ENCODE results near the gene FAM98A. TPM values are rescaled to one million over a fixed set of nuclear protein-coding genes. Genes with fewer than 3 reads are reported as not detected.

Gene FAM98A
- total RNA-seq, 6 experiments from 2014 or later = 19.8 to 118 (median 28.0) TPM

- H3K4me3 ChIP-seq = no peak overlapping the region
- intact Hi-C loops (cut with DNase I) = no loop called here
- no peak for ATAC-seq
Measured at GRCh38 chr2:33597026-33597425, 2.1 kb downstream of the FAM98A start.

DNA sequence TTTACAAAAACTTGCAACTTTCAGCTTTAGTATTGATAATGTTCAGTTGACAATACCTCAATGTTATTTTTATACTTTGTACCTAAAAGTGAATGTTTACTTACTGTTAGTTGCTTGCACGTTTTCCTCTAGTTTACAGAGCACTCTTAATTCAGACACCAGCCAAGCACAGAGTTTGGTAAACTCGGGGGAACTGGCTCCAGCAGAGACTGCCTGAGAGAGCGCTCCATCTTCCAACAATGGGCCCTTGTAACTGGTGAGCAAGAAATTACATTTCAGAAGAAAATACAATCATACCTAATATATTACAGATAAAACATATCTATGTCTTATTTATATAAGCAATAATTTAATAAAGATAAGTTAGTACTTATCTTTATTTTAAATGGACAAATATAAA lies 3.7 kb downstream of the FAM98A start:
- TF ChIP-seq POLR2A (IDR thresholded peaks at IDR 0.05) (no peak), CTCF (IDR thresholded peaks at IDR 0.05) (no peak)
- 42% methylated on average over 3 of the region's 3 CpGs for WGBS (ENCODE audit: insufficient coverage, low coverage, low lambda C conversion rate, missing lambda C conversion rate)
- peaks cover 0 to 11% (median 5%) of the 10 kb centered on the region in 4 donors for H3K4me1 ChIP-seq
- peaks cover 0 to 4% (median 0%) of the 10 kb centered on the region in 4 donors for H3K9me3 ChIP-seq
- no peak overlapping the region for H3K27ac ChIP-seq
- H3K36me3 ChIP-seq = peaks cover 0 to 17% (median 5%) of the 10 kb centered on the region in 4 donors
- ATAC-seq (no peak), DNase-seq (no peak)
- H3K27me3 ChIP-seq = no peaks in the 10 kb centered on the region
- intact Hi-C loops (cut with DNase I) = no loop called here
- H3K4me3 ChIP-seq = no peak overlapping the region

More at GRCh38 chr2:33597026-33597425, 2.1 kb downstream of the FAM98A start:
- H3K27me3 ChIP-seq = no peaks in the 10 kb centered on the region
- DNase-seq = no peak
- WGBS (ENCODE audit: insufficient coverage, low coverage, low lambda C conversion rate, missing lambda C conversion rate) = 74% methylated on average over 3 of the region's 3 CpGs
- H3K4me1 ChIP-seq = peaks cover 0 to 11% (median 5%) of the 10 kb centered on the region in 4 donors
- TF ChIP-seq CTCF (IDR thresholded peaks at IDR 0.05) (no peak), POLR2A (IDR thresholded peaks at IDR 0.05) (no peak)
- no peaks in the 10 kb centered on the region for H3K9me3 ChIP-seq
- no peak overlapping the region for H3K27ac ChIP-seq
- peaks cover 0 to 7% (median under 1%) of the 10 kb centered on the region in 4 donors for H3K36me3 ChIP-seq

- peaks cover 0 to 39% (median 16%) of the 10 kb centered on the region in 4 donors for H3K36me3 ChIP-seq
- intact Hi-C loops (cut with DNase I) = loop anchor here (10.0 kb wide), 1 partner anchor 175 kb away; no protein-coding TSS in a partner anchor
- no peak overlapping the region for H3K27ac ChIP-seq
- H3K27me3 ChIP-seq = no peaks in the 10 kb centered on the region
- TF ChIP-seq CTCF (IDR thresholded peaks at IDR 0.05) (no peak), POLR2A (IDR thresholded peaks at IDR 0.05) (no peak)
- ATAC-seq (no peak), DNase-seq (no peak)
- H3K4me1 ChIP-seq = no peaks in the 10 kb centered on the region
- WGBS (ENCODE audit: insufficient coverage, low coverage, low lambda C conversion rate, missing lambda C conversion rate) = 56% methylated on average over 1 of the region's 1 CpG
- no peak overlapping the region for H3K4me3 ChIP-seq
- H3K9me3 ChIP-seq = peaks cover 0 to 4% (median 0%) of the 10 kb centered on the region in 4 donors
Measured at GRCh38 chr2:33589444-33589843, 9.7 kb downstream of the FAM98A start.

DNA sequence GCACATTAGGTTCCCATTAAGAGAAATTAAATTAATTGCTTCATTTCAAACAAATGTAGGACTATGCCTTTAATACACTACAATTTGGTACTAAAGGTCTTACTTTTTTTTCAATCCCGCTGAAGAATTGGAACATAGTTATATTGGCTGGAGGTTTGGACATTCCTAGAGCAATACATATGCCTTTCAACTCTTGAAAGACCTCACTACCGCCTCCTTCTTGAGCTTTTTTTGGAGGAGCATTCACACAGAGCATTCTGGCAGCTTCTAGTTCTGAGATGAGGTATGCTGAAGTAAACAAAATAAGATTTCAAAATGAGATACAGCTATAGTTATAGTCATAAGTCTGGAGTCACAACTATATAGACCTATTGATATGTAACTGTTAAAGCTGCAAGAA lies 10.9 kb downstream of the FAM98A start:
- no peak for TF ChIP-seq CTCF (IDR thresholded peaks at IDR 0.05)
- no peak for TF ChIP-seq POLR2A (IDR thresholded peaks at IDR 0.05)
- 87% methylated on average over 2 of the region's 2 CpGs for WGBS (ENCODE audit: insufficient coverage, low coverage, low lambda C conversion rate, missing lambda C conversion rate)
- no peaks in the 10 kb centered on the region for H3K4me1 ChIP-seq
- H3K4me3 ChIP-seq = no peak overlapping the region
- H3K9me3 ChIP-seq = peaks cover 0 to 4% (median 0%) of the 10 kb centered on the region in 4 donors
- no peaks in the 10 kb centered on the region for H3K27me3 ChIP-seq
- DNase-seq (no peak), ATAC-seq (no peak)
- intact Hi-C loops (cut with DNase I) = loop anchor here (10.0 kb wide), 1 partner anchor 173 kb away; no protein-coding TSS in a partner anchor
- peaks cover 0 to 39% (median 16%) of the 10 kb centered on the region in 4 donors for H3K36me3 ChIP-seq
- H3K27ac ChIP-seq = no peak overlapping the region

All from right lobe of liver (tissue), 6 donors.